Measurements from ENCODE around the gene DYNLL2.

DNA sequence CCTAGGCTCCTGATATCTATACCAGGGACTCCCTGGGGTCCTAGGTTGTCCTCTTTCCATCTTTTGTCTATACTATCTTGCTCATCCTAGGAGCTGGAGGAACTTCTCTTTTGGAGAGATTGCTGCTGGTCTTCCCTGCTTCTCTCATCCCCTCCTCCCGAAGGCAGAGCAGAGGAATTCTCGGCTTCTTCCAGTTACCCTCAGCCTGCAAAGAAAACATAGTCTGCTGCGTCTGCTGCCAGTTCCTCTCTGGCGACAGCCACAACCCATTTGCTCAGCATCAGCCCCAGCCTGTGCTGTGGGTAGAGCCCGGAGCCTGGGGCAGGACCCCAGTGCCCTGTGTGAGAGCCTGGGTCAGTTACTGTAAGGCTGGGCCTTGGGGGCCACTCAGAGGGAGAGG lies 21.5 kb upstream of the DYNLL2 start:
- TF ChIP-seq, protein P1, sequence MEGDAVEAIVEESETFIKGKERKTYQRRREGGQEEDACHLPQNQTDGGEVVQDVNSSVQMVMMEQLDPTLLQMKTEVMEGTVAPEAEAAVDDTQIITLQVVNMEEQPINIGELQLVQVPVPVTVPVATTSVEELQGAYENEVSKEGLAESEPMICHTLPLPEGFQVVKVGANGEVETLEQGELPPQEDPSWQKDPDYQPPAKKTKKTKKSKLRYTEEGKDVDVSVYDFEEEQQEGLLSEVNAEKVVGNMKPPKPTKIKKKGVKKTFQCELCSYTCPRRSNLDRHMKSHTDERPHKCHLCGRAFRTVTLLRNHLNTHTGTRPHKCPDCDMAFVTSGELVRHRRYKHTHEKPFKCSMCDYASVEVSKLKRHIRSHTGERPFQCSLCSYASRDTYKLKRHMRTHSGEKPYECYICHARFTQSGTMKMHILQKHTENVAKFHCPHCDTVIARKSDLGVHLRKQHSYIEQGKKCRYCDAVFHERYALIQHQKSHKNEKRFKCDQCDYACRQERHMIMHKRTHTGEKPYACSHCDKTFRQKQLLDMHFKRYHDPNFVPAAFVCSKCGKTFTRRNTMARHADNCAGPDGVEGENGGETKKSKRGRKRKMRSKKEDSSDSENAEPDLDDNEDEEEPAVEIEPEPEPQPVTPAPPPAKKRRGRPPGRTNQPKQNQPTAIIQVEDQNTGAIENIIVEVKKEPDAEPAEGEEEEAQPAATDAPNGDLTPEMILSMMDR (IDR thresholded peaks at IDR 0.05): no peak
- TF ChIP-seq POLR2A (IDR thresholded peaks at IDR 0.05): no peak

All from uterus (tissue), 2 donors.